HCT116 (cell line): ENCODE data around the gene VCAN. TPM values are rescaled to one million over a fixed set of nuclear protein-coding genes. Genes with fewer than 3 reads are reported as not detected.

Experiments
- ATAC-seq: fragments of 200-7000 bp; cut with Tn5 transposase; 2 replicates; pipeline ENCODE4 v1.9.1; 2020; ENCODE audit warnings: mild to moderate bottlenecking, moderate library complexity
- BruUV-seq: library from RNA; stranded (reverse); fragments of 400-500 nt; replicated peaks from 2 replicates; lab custom pipeline; 2021; lab: Mats Ljungman, UMichigan
- CTCF ChIA-PET: fragments of 300-600 bp; sonication (Branson Sonifier 250); formaldehyde crosslinking; loops from one replicate; lab custom pipeline; 2021; ENCODE audit warnings: antibody characterized with exemption; lab: Charles Lee
- POLR2A ChIA-PET: fragments of 300-600, 350-600 bp; sonication (Branson Sonifier 250); formaldehyde crosslinking; loops from one replicate; lab custom pipeline; 2021; ENCODE audit warnings: antibody characterized with exemption; lab: Charles Lee
- RAD21 ChIA-PET, 2 experiments: fragments of 300-600 bp; sonication (Branson Sonifier 250); formaldehyde crosslinking; loops; one replicate each; lab custom pipeline; 2023; ENCODE audit warnings: low total read pairs in 2 of 2; ENCODE audit not compliant: uncharacterized antibody in 2 of 2, unreplicated experiment in 2 of 2, low non-redundant PET in 1 of 2; lab: Charles Lee
- DNase-seq: peaks from one replicate; pipeline ENCODE4 v3.0.0-alpha.2; 2010; ENCODE audit warnings: low read depth, low spot score
- H2AFZ ChIP-seq: fragments of 200-600 bp; shearing (Covaris generic), sonication (generic); 2 replicates; pipeline ENCODE4 v1.6.1; 2017; ENCODE audit warnings: low read depth, mixed run types, mixed read lengths, antibody characterized with exemption, low read length; ENCODE audit not compliant: poor library complexity, severe bottlenecking
- H3K27ac ChIP-seq: 2 replicates; pipeline ENCODE4 v1.5.1; 2012; ENCODE audit warnings: low read depth, low read length
- H3K27me3 ChIP-seq: fragments of 200-600 bp; sonication (generic); 2 replicates; pipeline ENCODE4 v1.6.1; 2016; ENCODE audit warnings: mixed run types, low read length, mixed read lengths; ENCODE audit not compliant: insufficient read depth
- H3K36me3 ChIP-seq, 2 experiments: fragments of 200-500 bp in 1 of 2; fragments of 200-600 bp in 1 of 2; sonication (Bioruptor generic) in 1 of 2; sonication (generic) in 1 of 2; 2 replicates each; pipeline versions ENCODE4 v1.5.1 to v1.6.1; 2014 to 2016; ENCODE audit warnings: low read length in 2 of 2, inconsistent platforms in 1 of 2, mixed read lengths in 1 of 2, mixed run types in 1 of 2; ENCODE audit not compliant: insufficient read depth in 2 of 2, control insufficient read depth in 1 of 2
- H3K4me1 ChIP-seq, 2 experiments: fragments of 200-600 bp in 1 of 2; sonication (generic) in 1 of 2; 2 replicates each; pipeline versions ENCODE4 v1.5.1 to v1.6.1; 2012 to 2017; ENCODE audit warnings: low read length in 2 of 2, inconsistent platforms in 1 of 2, mild to moderate bottlenecking in 1 of 2, mixed read lengths in 1 of 2, mixed run types in 1 of 2, moderate library complexity in 1 of 2; ENCODE audit not compliant: insufficient read depth in 2 of 2, control insufficient read depth in 1 of 2
- H3K4me2 ChIP-seq: fragments of 200-600 bp; sonication (generic); 2 replicates; pipeline ENCODE4 v1.6.1; 2017; ENCODE audit warnings: mixed run types, low read length, mixed read lengths
- H3K4me3 ChIP-seq, 2 experiments: fragments of 200-600 bp in 1 of 2; sonication (generic) in 1 of 2; replicated peaks in 1 of 2; 2 replicates each; pipeline ENCODE4 v1.5.1; 2011 to 2016; ENCODE audit warnings: low read length in 2 of 2, control low read depth in 1 of 2, low read depth in 1 of 2, mild to moderate bottlenecking in 1 of 2, mixed read lengths in 1 of 2, mixed run types in 1 of 2
- H3K79me2 ChIP-seq: fragments of 200-600 bp; sonication (generic); 2 replicates; pipeline ENCODE4 v1.6.1; 2017; ENCODE audit warnings: mild to moderate bottlenecking, mixed run types, low read length, moderate library complexity, mixed read lengths; ENCODE audit not compliant: insufficient read depth
- H3K9ac ChIP-seq: fragments of 200-600 bp; sonication (generic); 2 replicates; pipeline ENCODE4 v1.6.1; 2016; ENCODE audit warnings: low read length, mixed read lengths
- H3K9me2 ChIP-seq: fragments of 200-600 bp; sonication (generic), shearing (Covaris generic); 2 replicates; pipeline ENCODE4 v1.6.1; 2017; ENCODE audit warnings: mixed run types, mild to moderate bottlenecking, moderate library complexity; ENCODE audit not compliant: insufficient read depth
- H3K9me3 ChIP-seq, 2 experiments: fragments of 200-500 bp in 1 of 2; fragments of 200-600 bp in 1 of 2; sonication (Bioruptor generic) in 1 of 2; sonication (generic) in 1 of 2; 2 replicates each; pipeline ENCODE4 v1.6.1; 2014 to 2017; ENCODE audit warnings: low read length in 2 of 2, mixed read lengths in 2 of 2, inconsistent platforms in 1 of 2, low read depth in 1 of 2, mild to moderate bottlenecking in 1 of 2, mixed run types in 1 of 2, moderate library complexity in 1 of 2; ENCODE audit not compliant: control insufficient read depth in 1 of 2, insufficient read depth in 1 of 2
- H4K20me1 ChIP-seq: fragments of 200-600 bp; sonication (generic), shearing (Covaris generic); 2 replicates; pipeline ENCODE4 v1.6.1; 2017; ENCODE audit warnings: mixed run types, mild to moderate bottlenecking, moderate library complexity; ENCODE audit not compliant: insufficient read depth
- ATF3 ChIP-seq: IDR thresholded peaks from 2 replicates; pipeline ENCODE4 v1.6.1; 2012
- CBX3 ChIP-seq: IDR thresholded peaks from 2 replicates; pipeline ENCODE4 v1.6.1; 2012; ENCODE audit warnings: low read depth
- CEBPB ChIP-seq: IDR thresholded peaks from 2 replicates; pipeline ENCODE4 v1.6.1; 2012; ENCODE audit warnings: low read depth
- CTCF ChIP-seq, 3 experiments: fragments of 200-600 bp in 1 of 3; sonication (generic) in 1 of 3; IDR thresholded peaks in 2 of 3; conservative IDR thresholded peaks in 1 of 3; 2 replicates each; pipeline ENCODE4 v1.5.1; 2012 to 2017; ENCODE audit warnings: low read depth in 2 of 3, low read length in 2 of 3, antibody characterized with exemption in 1 of 3, borderline replicate concordance in 1 of 3, control low read depth in 1 of 3, mild to moderate bottlenecking in 1 of 3, mixed read lengths in 1 of 3, mixed run types in 1 of 3, moderate library complexity in 1 of 3; ENCODE audit not compliant: insufficient read depth in 1 of 3
- EGR1 ChIP-seq: IDR thresholded peaks from 2 replicates; pipeline ENCODE4 v1.6.1; 2012; ENCODE audit warnings: low read depth
- EZH2 ChIP-seq: fragments of 200-600 bp; sonication (generic); IDR thresholded peaks from 2 replicates; pipeline ENCODE4 v1.6.1; 2017; ENCODE audit warnings: antibody characterized with exemption, mixed run types
- EZH2phosphoT487 ChIP-seq: fragments of 200-600 bp; IDR thresholded peaks from 2 replicates; pipeline ENCODE4 v1.6.1; 2018; ENCODE audit warnings: antibody characterized with exemption, borderline replicate concordance
- JUND ChIP-seq: IDR thresholded peaks from 2 replicates; pipeline ENCODE4 v1.6.1; 2012
- MAX ChIP-seq: IDR thresholded peaks from 2 replicates; pipeline ENCODE4 v1.6.1; 2012
- POLR2A ChIP-seq: IDR thresholded peaks from 2 replicates; pipeline ENCODE4 v1.7.0; 2011; ENCODE audit warnings: borderline replicate concordance; ENCODE audit not compliant: insufficient read depth, insufficient read length; ENCODE audit errors: extremely low read depth
- POLR2AphosphoS5 ChIP-seq: IDR thresholded peaks from 2 replicates; pipeline ENCODE4 v1.6.1; 2011; ENCODE audit warnings: mild to moderate bottlenecking, low read depth, low read length, moderate library complexity
- REST ChIP-seq: IDR thresholded peaks from 2 replicates; pipeline ENCODE4 v1.6.1; 2012; ENCODE audit warnings: low read depth
- SIN3A ChIP-seq: IDR thresholded peaks from 2 replicates; pipeline ENCODE4 v1.6.1; 2012; ENCODE audit warnings: low read depth
- SRF ChIP-seq: IDR thresholded peaks from 2 replicates; pipeline ENCODE4 v1.6.1; 2012; ENCODE audit warnings: low read depth
- TCF7L2 ChIP-seq: IDR thresholded peaks from 2 replicates; pipeline ENCODE4 v1.7.0; 2011; ENCODE audit warnings: borderline replicate concordance, inconsistent platforms; ENCODE audit not compliant: insufficient read depth, insufficient read length; ENCODE audit errors: extremely low read depth
- YY1 ChIP-seq: IDR thresholded peaks from 2 replicates; pipeline ENCODE4 v1.6.1; 2011; ENCODE audit warnings: low read length, low read depth, moderate library complexity, mild to moderate bottlenecking; ENCODE audit not compliant: insufficient replicate concordance; ENCODE audit errors: extremely low read depth
- ZBTB33 ChIP-seq: IDR thresholded peaks from 2 replicates; pipeline ENCODE4 v1.6.1; 2011; ENCODE audit warnings: mild to moderate bottlenecking, low read length, moderate library complexity; ENCODE audit not compliant: insufficient replicate concordance; ENCODE audit errors: extremely low read depth
- ZFX ChIP-seq: fragments of 450-650 bp; IDR thresholded peaks from 2 replicates; pipeline ENCODE4 v1.6.1; 2017
- ZNF274 ChIP-seq: fragments of 200-500 bp; sonication (Bioruptor generic); IDR thresholded peaks from 2 replicates; pipeline ENCODE4 v1.6.1; 2014; ENCODE audit warnings: mild to moderate bottlenecking, low read depth, low read length, inconsistent platforms
- intact Hi-C: fragments of 100-400 bp; cut with micrococcal nuclease; formaldehyde crosslinking; loops from 2 replicates; pipeline ENCODE4 v1.10.0; 2022
- total RNA-seq: library from RNA; stranded (reverse); gene quantifications from one replicate; pipeline ENCODE4 v1.2.1, GENCODE V29; 2021; ENCODE audit not compliant: unreplicated experiment

VCAN gene
- total RNA-seq, 1 experiment from 2014 or later, result 49.9 TPM

GRCh38 chr5:83590966-83591365 lies 119.4 kb downstream of the VCAN start:
- no peak overlapping the region for H2AFZ ChIP-seq
- TF ChIP-seq SIN3A, result no peak
- no peak for TF ChIP-seq REST
- no peak for TF ChIP-seq CBX3
- no peak for TF ChIP-seq JUND
- TF ChIP-seq CTCF (IDR thresholded peaks at IDR 0.05 in 2 of 3, conservative IDR thresholded peaks at IDR 0.05 in 1 of 3; ENCODE audit: borderline replicate concordance in 1 of 3, insufficient read depth in 1 of 3, low read depth in 2 of 3, low read length in 2 of 3), result no peak
- TF ChIP-seq YY1, result no peak
- no peak for TF ChIP-seq EZH2phosphoT487
- no peak for TF ChIP-seq EZH2
- TF ChIP-seq ZBTB33, result no peak
- no peak for TF ChIP-seq POLR2AphosphoS5
- TF ChIP-seq TCF7L2, result no peak
- no peak for TF ChIP-seq MAX
- no peak for TF ChIP-seq ATF3
- TF ChIP-seq CEBPB, result no peak
- TF ChIP-seq ZFX, result no peak
- no peak for TF ChIP-seq EGR1
- no peak for TF ChIP-seq SRF
- no peak for TF ChIP-seq ZNF274
- TF ChIP-seq POLR2A, result no peak
- no peaks in the 10 kb centered on the region for H3K36me3 ChIP-seq
- no peak overlapping the region for H3K4me2 ChIP-seq
- intact Hi-C loops, result no loop called here
- H3K9me3 ChIP-seq, result no peaks in the 10 kb centered on the region
- ChIA-PET RAD21 (no interaction called here), POLR2A (no interaction called here), CTCF (interaction anchor here (1.1 kb wide), 1 partner anchor 17 kb away, joined by 3 read pairs; no protein-coding TSS in a partner anchor)
- no peaks in the 10 kb centered on the region for H3K9me2 ChIP-seq
- no peaks in the 10 kb centered on the region for H4K20me1 ChIP-seq
- no peak for DNase-seq
- no peak overlapping the region for H3K9ac ChIP-seq
- no peaks in the 10 kb centered on the region for H3K27me3 ChIP-seq
- ATAC-seq, result no peak
- H3K27ac ChIP-seq, result no peak overlapping the region
- no peaks in the 10 kb centered on the region for H3K4me1 ChIP-seq
- no peaks in the 10 kb centered on the region for H3K79me2 ChIP-seq
- no TSS peak for BruUV-seq
- no peak overlapping the region for H3K4me3 ChIP-seq
